HG03432 (cell line): ENCODE results near the gene UNC45B.
"Not testable (repeated sequence)": the region's sequence is repeated elsewhere in the genome, so short reads cannot be mapped to it uniquely, and the experiment has no call there.

ENCODE experiments used
- ATAC-seq: cut with Tn5 transposase; IDR thresholded peaks from one replicate; pipeline ENCODE4 v1.9.1; 2021; ENCODE audit warnings: mild to moderate bottlenecking, moderate library complexity; ENCODE audit not compliant: unreplicated experiment

Gene UNC45B

GRCh38 chr17:35169835-35170363, 22.3 kb downstream of the UNC45B start:
- ATAC-seq, result no peak

DNA sequence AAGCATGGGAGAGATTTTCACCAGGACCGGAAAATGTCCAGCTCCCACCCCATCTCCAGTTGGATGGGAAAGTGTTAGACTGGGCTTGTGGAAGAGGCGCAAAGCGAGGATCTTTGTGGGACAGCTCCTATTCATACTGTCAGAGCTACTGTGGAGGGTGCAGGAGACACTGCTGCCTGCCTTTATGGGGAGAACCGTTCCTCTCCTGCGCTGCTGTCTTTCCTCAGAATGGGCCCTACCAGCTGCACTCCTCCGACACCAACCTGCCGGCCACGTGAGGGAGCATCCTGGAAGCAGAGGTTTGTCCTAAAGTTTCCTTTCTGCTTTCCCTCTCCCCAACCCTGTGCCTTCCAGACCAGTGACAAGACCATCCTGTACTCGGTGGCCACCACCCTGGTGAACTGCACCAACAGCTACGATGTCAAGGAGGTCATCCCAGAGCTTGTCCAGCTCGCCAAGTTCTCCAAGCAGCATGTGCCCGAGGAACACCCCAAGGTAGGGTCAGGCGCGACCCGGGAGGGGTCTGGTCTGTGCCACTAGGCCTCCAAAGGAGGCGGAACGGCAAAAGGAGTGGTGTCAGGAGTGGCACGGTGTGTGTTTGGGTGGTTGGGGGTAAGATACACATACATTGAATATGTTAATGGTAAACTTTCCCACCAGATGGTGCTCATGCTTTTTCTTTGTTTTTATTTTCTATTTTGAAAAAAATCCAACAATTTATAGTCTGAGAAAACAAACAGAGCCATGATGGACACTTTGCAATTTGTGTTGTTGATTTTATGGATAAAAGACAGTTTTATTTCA, 23.6 kb downstream of the UNC45B start:
- ATAC-seq, result no peak

- no peak for ATAC-seq
Measured at GRCh38 chr17:35171834-35172233, 24.2 kb downstream of the UNC45B start.

DNA sequence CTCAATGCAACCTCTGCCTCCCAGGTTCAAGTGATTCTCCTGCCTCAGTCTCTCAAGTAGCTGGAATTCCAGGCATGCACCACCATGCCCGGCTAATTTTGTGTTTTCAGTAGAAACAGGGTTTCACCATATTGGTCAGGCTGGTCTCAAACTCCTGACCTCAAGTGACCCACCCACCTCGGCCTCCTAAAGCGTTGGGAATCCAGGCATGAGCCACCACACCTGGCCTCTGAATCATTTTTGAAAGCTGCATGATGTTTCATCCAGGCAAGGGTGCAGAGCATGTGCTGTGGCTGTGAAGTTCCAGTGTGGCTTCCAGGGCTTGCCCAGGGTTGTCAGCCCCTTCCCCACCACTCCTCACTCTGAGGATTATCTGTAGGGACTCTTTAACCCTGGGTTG, 24.7 kb downstream of the UNC45B start:
- ATAC-seq, result not testable (repeated sequence)

GRCh38 chr17:35174835-35175334, 27.3 kb downstream of the UNC45B start:
- ATAC-seq, result no peak

- no peak for ATAC-seq
Measured at GRCh38 chr17:35175638-35176415, 28.2 kb downstream of the UNC45B start.

GRCh38 chr17:35176897-35177296, 29.3 kb downstream of the UNC45B start:
- no peak for ATAC-seq

- ATAC-seq, result not testable (repeated sequence)
Measured at GRCh38 chr17:35179379-35179778, 31.8 kb downstream of the UNC45B start.

GRCh38 chr17:35183332-35183731, 35.7 kb downstream of the UNC45B start:
- ATAC-seq, result no peak

DNA sequence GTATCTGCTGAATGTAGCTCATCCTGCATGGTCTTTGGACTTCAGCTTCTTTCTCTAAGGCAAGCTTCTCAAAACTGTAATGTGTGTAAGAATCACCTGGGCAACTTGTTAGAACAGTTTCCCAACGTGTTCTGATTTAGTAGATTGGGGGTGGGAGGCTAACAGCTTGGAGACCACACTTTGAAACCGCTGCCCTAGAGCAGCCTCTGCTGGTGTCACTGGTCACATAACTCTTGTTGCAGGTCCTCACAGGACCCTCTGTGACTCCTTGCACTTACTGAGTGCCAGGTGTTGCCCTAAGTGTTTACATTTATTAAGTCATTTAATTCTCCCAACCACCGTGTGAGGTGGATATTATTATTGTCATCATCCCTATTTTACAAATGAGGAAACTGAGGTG, 36.7 kb downstream of the UNC45B start:
- no peak for ATAC-seq

- no peak for ATAC-seq
Measured at GRCh38 chr17:35185849-35186248, 38.2 kb downstream of the UNC45B start.

DNA sequence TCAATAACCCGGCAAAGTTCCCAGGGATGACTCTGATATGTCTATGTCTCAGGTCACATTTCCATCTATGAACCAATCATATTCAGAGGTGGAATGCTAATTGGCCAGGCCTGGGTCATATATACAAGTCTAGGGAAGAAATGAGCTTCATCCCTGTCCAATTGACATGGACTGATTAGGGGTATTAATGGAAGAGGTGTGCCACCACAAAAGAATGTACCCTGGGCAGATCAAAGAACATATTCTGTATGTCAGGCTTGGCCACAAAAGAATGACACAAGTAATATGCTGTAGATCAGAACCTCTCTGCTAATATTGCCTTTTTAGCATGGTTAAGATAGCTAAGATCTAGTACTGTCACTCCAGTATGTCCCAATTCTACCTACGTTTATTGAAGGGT, 39.9 kb downstream of the UNC45B start:
- ATAC-seq, result no peak

DNA sequence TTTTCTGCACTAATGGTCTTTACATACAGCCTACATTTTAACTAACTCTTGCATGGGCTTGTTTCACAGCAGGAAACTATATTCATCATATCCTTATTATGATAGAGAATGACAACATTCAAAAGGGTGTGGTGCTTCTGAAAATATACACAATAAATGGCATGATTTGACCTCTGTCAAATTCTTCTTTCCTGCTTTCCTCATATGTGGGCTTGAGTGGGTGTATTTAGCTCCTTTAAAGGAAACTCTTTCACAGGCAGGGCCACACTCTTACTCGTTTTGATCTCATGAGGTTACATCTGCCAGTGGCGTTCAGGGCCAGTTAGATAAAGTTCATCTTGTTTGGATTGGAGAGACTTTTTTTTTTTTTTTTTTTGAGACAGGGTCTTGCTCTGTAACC, 40.5 kb downstream of the UNC45B start:
- ATAC-seq, result no peak

DNA sequence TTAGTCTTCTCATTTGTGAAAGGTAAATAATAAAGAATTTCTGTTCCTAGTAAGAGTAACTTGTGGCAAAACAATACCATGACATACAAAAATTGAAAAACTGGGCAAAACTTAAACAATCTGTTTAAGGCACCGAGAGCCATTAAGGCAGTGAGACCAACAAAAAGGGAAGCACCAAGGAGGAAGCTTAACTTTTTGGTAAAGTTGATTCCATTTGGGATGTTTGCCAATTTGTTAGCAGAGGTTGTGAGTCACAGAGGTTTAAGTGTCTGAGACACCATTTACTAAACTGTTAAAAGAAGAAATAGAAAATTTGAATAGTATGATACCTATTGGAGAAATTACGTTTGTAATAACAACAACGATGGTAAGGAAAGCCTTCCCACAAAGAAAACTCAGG, 41.7 kb downstream of the UNC45B start:
- no peak for ATAC-seq

GRCh38 chr17:35191001-35191695, 43.5 kb downstream of the UNC45B start:
- ATAC-seq, result no peak

DNA sequence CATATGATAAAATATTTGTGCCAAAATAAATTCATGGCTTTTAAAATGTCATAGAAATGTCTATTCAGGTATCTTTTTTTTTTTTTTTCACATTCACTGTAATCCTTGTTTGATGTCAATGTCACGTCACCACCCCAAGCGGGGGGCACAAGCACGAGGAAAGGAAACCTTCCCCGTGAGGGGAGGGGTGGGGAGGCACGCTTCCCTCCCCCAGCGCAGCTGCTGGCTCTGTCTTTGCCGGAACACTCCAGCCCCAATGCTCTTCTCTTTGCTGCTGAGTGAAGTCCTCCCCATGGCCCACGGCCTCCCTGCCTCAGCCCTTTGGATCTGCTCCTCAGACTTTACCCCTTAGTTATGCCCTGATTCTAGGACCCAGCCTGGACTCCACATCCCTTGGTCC, 45.1 kb downstream of the UNC45B start:
- ATAC-seq, result no peak

- ATAC-seq, result not testable (repeated sequence)
Measured at GRCh38 chr17:35194001-35194400, 46.4 kb downstream of the UNC45B start, which contains the start of gene SLC35G3. Gene SLC35G3 (minus strand): TSS chr17:35194393. CDS start chr17:35194307, 86 bp downstream.

DNA sequence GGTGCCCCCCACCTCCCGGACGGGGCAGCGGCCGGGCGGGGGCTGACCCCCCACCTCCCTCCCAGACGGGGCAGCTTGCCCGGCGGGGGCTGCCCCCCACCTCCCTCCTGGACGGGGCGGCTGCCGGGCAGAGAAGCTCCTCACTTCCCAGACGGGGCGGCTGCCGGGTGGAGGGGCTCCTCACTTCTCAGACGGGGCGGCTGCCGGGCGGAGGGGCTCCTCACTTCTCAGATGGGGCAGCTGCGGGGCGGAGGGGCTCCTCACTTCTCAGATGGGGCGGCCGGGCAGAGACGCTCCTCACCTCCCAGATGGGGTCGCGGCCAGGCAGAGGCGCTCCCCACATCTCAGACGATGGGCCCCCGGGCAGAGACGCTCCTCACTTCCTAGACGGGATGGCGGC, 47.4 kb downstream of the UNC45B start:
- ATAC-seq, result not testable (repeated sequence)

DNA sequence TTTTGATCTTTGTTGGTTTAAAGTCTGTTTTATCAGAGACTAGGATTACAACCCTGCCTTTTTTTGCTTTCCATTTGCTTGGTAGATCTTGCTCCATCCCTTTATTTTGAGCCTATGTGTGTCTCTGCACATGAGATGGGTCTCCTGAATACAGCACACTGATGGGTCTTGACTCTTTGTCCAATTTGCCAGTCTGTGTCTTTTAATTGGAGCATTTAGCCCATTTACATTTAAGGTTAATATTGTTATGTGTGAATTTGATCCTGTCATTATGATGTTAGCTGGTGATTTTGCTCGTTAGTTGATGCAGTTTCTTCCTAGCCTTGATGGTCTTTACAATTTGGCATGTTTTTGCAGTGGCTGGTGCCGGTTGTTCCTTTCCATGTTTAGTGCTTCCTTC, 55.0 kb downstream of the UNC45B start:
- ATAC-seq, result not testable (repeated sequence)

DNA sequence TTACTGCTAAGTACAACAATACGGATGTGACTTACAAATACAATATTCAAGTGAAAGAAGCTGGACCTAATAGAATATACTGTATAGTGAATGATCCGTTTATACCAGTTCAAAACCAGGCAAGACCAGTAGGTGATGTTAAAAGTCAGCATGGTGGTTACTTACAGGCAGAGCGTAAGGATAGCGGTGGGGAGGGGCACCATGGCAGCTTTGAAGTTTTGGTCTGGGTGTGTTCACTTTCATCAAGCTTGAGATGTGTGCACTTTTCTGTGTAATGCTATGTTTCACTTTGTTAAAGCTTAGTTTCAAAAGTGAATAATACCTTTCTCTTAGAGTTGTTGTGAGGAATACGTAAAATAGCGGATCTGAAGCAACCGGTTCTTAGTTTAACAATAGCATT, 63.1 kb downstream of the UNC45B start:
- ATAC-seq, result no peak

DNA sequence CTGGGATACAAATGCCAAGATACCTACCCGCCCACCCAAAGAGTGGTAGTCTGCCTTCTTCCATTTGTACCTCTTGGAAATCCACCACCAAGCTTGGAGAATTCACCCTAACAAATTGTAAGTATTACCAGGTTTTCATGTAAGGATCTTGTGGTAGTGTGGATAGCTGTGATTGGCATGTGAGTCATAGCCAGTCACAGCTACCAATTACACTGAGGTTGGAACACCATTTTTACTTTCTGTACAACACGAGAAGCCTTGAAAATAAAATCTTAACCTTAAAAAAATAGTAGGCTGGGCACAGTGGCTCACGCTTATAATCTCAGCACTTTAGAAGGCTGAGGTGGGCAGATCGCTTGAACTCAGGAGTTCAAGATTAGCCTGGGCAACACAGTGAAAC, 65.1 kb downstream of the UNC45B start:
- ATAC-seq, result no peak
